Subcutaneous abdominal adipose tissue (tissue), 5 donors: Measurements from ENCODE around the gene ITPRIP.

Experiments used
- H3K27ac ChIP-seq: one replicate; pipeline ENCODE4 v1.7.0; 2013; ENCODE audit warnings: low read depth, mild to moderate bottlenecking, inconsistent platforms, low read length, moderate library complexity
- H3K27me3 ChIP-seq, 5 donors: one replicate each; pipeline ENCODE4 v1.7.0; 2013; ENCODE audit warnings: low read length in 5 of 5, inconsistent platforms in 1 of 5; ENCODE audit not compliant: control insufficient read depth in 5 of 5, insufficient read depth in 4 of 5
- H3K36me3 ChIP-seq, 5 donors: one replicate each; pipeline ENCODE4 v1.7.0; 2013; ENCODE audit warnings: low read length in 5 of 5; ENCODE audit not compliant: control insufficient read depth in 5 of 5, insufficient read depth in 5 of 5
- H3K4me1 ChIP-seq, 5 donors: one replicate each; pipeline ENCODE4 v1.7.0; 2013; ENCODE audit warnings: low read length in 5 of 5, mild to moderate bottlenecking in 3 of 5, moderate library complexity in 1 of 5; ENCODE audit not compliant: control insufficient read depth in 5 of 5, insufficient read depth in 5 of 5
- H3K4me3 ChIP-seq, 5 donors: one replicate each; pipeline ENCODE4 v1.7.0; 2013; ENCODE audit warnings: low read length in 5 of 5, low read depth in 1 of 5
- H3K9ac ChIP-seq, 5 donors: one replicate each; pipeline ENCODE4 v1.7.0; 2013; ENCODE audit warnings: low read length in 5 of 5, mild to moderate bottlenecking in 4 of 5, moderate library complexity in 3 of 5
- H3K9me3 ChIP-seq, 5 donors: one replicate each; pipeline ENCODE4 v1.7.0; 2013; ENCODE audit warnings: low read length in 5 of 5; ENCODE audit not compliant: control insufficient read depth in 5 of 5
- donor health status: healthy.
- donor health status: healthy.
- donor health status: healthy.
- donor health status: healthy.
- donor health status: healthy.

ITPRIP gene

DNA sequence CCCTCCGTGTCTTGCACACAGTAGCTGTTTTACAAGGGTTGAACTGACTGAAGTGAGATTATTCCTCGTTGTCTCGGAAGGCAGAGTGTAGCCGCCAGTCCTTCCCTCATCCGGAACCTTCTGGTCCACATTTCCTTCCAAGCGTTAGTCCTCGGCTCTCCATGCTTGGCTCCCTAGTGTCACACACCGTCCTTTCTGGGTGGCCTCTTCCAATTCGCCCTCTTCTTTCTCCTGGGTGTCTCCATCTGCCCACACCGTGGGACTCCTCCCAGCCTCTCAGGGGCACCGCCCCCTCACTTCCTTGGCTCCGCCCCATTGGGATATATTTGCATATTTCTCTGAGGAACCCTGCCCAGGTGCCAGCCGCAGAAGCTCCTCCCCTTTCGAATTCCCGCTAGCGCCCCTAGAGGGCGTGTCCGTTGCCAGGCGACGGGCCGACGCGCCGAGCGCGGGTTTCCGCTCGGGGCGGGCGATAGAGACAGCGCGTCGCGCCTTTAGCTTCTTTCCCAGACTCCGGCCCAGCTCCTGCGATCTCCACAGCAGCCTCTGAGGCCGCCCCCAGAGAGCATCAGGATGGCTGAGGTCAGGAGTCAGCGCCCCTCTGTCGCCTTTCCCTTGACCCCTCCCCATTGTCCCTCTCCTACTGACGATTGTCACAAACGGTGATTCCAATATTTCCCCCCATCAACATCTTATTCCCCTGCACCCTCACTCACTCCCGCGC is 15.2 kb upstream of the ITPRIP start, which contains the start of gene CFAP58:
CFAP58 (plus strand) TSS at position 509 of the 724 bp plus-strand sequence; CDS start at position 574, 65 bp downstream.
- Histone ChIP-seq H3K27ac (no peak within 1 kb of the TSS), H3K4me1 (peaks cover 5 to 30% (median 23%) of the 10 kb centered on the region in 5 donors), H3K27me3 (no peaks in the 10 kb centered on the region), H3K4me3 (peak within 1 kb of the TSS; percentile 45 to 81 (median 66)), H3K9me3 (no peaks in the 10 kb centered on the region), H3K9ac (peak within 1 kb of the TSS in 2 of 5 donors; percentile 11 to 41), H3K36me3 (no peaks in the 10 kb centered on the region)

DNA sequence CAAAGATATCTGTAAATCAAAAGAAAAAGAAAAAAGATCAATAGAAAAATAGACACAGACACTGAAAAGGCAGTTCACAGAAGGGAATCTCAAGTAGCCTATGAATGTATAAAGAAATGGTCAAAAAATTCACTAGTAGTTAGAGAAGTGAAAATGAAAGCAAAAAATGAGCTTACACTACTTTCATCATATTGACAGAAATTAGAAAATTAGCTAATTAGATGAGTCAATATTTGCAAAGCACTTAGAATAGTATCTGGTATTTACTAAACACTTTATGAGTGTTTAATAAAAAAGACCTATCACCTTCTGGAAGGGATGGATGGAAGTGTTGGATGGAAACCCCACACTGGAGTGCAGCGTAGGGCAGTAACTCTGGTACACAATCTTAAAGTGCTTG is 13.7 kb upstream of the ITPRIP start:
- H3K4me3 ChIP-seq = no peak overlapping the region
- H3K9me3 ChIP-seq = no peaks in the 10 kb centered on the region
- H3K36me3 ChIP-seq = no peaks in the 10 kb centered on the region
- H3K27ac ChIP-seq = no peak overlapping the region
- peaks cover 5 to 30% (median 23%) of the 10 kb centered on the region in 5 donors for H3K4me1 ChIP-seq
- no peak overlapping the region for H3K9ac ChIP-seq
- no peaks in the 10 kb centered on the region for H3K27me3 ChIP-seq

DNA sequence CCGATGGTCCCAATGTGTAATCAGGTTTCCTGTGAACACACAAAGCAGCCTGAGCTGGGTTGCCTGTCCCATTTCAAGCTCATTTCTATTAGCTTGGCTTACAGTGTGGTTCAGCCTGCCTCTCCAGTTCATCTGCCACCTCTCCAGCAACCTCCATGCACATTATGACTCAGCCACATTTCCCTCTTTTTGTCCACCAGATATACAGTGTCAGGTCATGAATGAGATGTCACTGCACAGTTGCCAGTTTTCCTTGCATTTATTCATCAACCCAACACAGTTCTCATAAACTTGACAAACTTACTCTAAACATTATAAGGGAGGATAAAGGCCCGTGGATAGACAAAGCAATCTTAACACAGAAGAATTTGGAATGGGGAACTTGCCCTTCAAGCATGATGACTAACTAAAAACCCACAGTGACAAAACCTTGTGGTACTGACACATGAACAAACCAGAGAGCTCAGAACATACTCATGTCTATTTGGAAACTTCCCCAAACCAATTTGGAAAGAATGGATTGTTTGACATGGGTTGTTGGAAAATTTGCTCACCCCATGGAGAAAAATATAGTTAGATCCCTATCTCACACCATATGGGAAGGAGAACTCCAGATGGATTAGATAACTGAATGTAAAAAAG is 12.9 kb upstream of the ITPRIP start:
- H3K9me3 ChIP-seq = no peaks in the 10 kb centered on the region
- no peak overlapping the region for H3K27ac ChIP-seq
- H3K27me3 ChIP-seq = no peaks in the 10 kb centered on the region
- H3K4me3 ChIP-seq = no peak overlapping the region
- peaks cover 5 to 30% (median 23%) of the 10 kb centered on the region in 5 donors for H3K4me1 ChIP-seq
- no peaks in the 10 kb centered on the region for H3K36me3 ChIP-seq
- no peak overlapping the region for H3K9ac ChIP-seq

DNA sequence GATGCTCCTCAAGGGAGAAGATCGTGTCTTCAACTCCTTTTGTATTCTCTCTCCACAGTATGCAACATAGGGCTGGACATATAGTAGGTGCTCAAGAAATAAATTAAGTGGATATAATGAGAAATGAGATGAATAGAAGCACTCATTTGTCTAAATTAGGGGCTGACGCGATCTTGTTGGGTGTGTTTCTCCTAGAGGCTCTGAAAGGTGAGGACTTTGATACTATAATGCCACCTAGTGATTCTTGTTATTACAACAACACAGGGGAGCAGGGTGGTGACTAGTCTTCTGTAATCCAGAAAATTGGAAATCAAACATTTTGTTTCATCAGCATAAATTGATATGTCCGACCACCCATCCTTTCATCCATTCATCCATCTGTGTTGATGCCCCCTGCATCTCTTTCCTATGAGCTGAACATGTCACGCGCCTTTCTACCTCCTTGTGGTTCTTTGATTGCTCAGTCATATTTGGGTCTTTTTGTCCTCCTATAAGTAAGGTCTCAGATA is 11.9 kb upstream of the ITPRIP start:
- Histone ChIP-seq H3K27me3 (no peaks in the 10 kb centered on the region), H3K27ac (no peak overlapping the region), H3K9ac (peak overlapping the region in 3 of 5 donors; percentile 18 to 57 (median 38)), H3K36me3 (no peaks in the 10 kb centered on the region), H3K4me3 (peak overlapping the region in 4 of 5 donors; percentile 38 to 65 (median 50)), H3K4me1 (peaks cover 5 to 30% (median 23%) of the 10 kb centered on the region in 5 donors), H3K9me3 (no peaks in the 10 kb centered on the region)

DNA sequence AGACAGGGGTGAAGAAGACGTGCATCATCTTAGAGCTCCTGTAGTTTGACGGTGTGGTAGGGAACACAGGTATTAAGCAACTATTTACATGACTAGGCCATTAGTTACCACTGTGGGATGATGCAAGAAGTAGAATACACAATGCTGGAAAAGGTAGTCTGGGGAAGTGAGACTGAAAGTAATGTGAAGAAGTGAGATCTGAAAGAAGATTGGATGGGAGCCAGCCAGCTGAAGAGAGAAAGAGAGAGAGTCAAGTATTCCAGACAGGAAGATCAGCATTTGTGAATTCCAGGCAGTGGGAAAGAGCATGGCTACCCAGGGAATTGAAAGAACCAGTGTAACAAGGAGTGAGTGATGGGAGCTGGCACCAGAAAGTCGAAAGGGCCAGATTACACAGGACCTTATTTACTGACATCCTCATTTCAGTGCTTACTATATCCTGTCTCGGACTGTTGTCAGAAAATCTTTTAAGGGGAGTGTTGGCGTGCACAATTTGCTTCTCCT is 11.4 kb upstream of the ITPRIP start:
- H3K27ac ChIP-seq = no peak overlapping the region
- no peaks in the 10 kb centered on the region for H3K27me3 ChIP-seq
- peaks cover 5 to 30% (median 23%) of the 10 kb centered on the region in 5 donors for H3K4me1 ChIP-seq
- no peaks in the 10 kb centered on the region for H3K9me3 ChIP-seq
- H3K36me3 ChIP-seq = no peaks in the 10 kb centered on the region
- H3K9ac ChIP-seq = peak overlapping the region in 3 of 5 donors; percentile 18 to 57 (median 38)
- H3K4me3 ChIP-seq = peak overlapping the region in 4 of 5 donors; percentile 38 to 65 (median 50)

DNA sequence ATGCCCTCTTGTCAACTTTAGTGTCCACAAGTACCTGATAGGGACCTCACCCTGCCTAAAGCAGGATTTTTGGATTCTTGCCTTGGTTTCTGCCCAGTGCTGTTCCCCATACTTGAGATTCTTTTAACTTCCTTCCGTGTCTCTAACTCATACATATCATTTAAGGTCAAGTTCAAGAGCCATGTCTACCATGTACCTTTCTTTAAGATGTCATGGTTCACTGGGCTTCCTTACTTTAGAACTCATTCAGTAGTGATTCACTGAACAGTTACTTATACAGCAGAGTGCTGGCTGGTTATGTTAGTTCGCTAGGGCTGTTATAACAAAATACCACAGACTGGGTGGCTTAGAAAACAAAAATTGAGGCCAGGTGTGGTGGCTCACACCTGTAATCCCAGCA is 10.3 kb upstream of the ITPRIP start:
- Histone ChIP-seq H3K36me3 (no peaks in the 10 kb centered on the region), H3K4me1 (peaks cover 2 to 23% (median 16%) of the 10 kb centered on the region in 5 donors), H3K9me3 (no peaks in the 10 kb centered on the region), H3K27ac (no peak overlapping the region), H3K4me3 (no peak overlapping the region), H3K27me3 (no peaks in the 10 kb centered on the region), H3K9ac (no peak overlapping the region)

DNA sequence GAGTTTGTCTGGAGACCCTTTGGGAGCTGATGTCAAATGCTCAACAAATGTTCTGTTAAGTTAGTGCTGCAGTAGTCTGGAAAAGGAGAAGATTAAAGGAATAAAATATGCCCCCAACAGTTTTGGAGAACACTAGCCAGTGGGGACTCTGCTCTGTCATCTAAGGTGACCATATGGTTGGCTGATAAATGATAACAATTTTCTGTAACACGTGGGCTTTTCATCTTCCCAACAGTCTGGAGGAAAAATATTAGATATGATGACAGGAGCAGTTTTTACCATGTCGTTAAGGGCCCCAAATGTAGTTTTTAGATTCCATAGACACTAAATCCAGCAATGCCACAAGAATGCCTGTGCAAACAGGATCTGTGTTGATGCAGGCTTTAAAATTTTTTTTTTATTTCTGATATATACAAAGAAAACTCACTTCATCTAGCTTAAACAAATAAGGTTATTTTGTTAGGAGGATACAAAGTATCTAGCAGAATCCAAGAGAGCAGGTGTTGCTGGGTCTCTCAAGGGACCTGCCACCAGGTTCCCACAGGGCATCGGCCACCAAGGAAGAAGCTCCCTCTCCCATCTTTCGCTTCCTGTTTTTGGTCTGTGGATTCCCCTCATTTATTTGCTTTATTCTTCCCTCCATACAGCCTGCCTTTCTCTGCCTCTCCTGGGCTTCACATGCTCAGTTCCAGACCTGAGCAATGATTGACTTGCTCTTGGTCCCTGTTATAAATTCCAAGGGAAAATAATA is 9.2 kb upstream of the ITPRIP start:
- Histone ChIP-seq H3K36me3 (no peaks in the 10 kb centered on the region), H3K27ac (no peak overlapping the region), H3K27me3 (no peaks in the 10 kb centered on the region), H3K9ac (no peak overlapping the region), H3K4me3 (no peak overlapping the region), H3K9me3 (no peaks in the 10 kb centered on the region), H3K4me1 (peaks cover 0 to 22% (median 9%) of the 10 kb centered on the region in 5 donors)

DNA sequence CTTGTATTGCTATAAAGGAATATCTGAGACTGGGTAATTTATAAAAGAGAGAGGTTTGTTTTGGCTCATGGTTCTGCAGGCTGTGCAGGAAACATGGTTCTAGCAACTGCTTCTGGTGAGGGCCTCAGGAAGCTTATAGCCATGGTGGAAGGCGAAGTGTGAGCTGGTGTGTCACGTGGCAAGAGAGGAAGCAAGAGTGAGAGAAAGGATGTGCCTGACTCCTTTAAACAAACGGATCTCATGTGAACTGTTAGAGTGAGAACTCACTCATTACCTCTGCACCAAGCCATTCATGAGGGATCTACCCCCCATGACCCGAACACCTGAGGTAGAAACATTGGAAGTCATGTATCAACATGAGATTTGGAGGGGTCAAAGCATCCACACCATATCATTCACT is 7.7 kb upstream of the ITPRIP start:
- H3K9ac ChIP-seq = no peak overlapping the region
- H3K27me3 ChIP-seq = no peaks in the 10 kb centered on the region
- H3K36me3 ChIP-seq = no peaks in the 10 kb centered on the region
- no peak overlapping the region for H3K4me3 ChIP-seq
- H3K9me3 ChIP-seq = no peaks in the 10 kb centered on the region
- no peak overlapping the region for H3K27ac ChIP-seq
- H3K4me1 ChIP-seq = peaks cover 0 to 22% (median 9%) of the 10 kb centered on the region in 5 donors

DNA sequence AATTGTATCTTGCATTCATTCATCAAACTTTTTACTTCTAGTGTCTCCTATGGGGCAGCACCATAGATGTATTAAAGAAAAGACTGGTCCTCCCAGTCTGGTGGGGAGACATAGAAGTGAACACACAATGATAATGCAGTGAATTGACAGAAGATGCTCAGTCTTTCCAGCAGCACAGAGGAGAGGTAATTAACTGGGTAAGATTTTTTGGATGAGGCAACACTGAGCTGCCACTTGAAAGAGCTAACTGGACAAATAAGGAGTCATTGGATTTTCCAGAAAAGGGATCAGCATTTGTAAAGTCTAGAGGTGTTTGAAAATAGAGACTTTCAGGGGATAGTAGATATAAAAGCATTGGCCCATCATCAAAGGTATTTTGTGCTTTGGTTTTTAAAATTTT is 7.2 kb upstream of the ITPRIP start:
- Histone ChIP-seq H3K4me1 (peaks cover 0 to 22% (median 9%) of the 10 kb centered on the region in 5 donors), H3K9me3 (no peaks in the 10 kb centered on the region), H3K27me3 (no peaks in the 10 kb centered on the region), H3K4me3 (no peak overlapping the region), H3K27ac (no peak overlapping the region), H3K9ac (no peak overlapping the region), H3K36me3 (no peaks in the 10 kb centered on the region)
